Measurements from ENCODE around the gene SEMA5A. TPM values are rescaled to one million over a fixed set of nuclear protein-coding genes. Genes with fewer than 3 reads are reported as not detected.

SEMA5A gene
- total RNA-seq = 23.9 and 47.5 TPM in 2 replicates

GRCh38 chr5:9545992-9546851 is at the start of gene SEMA5A:
Gene SEMA5A, minus strand, starts transcription at chr5:9546075. Its CDS starts 166,129 bp downstream, at chr5:9379946.

Other genes starting within 250 kb of the SEMA5A start
- gene TAS2R1, start 84.3 kb upstream of the SEMA5A start, total RNA-seq = not detected in 2 replicates

Data from aortic smooth muscle cell (primary cell).